DND-41 (cell line): Measurements from ENCODE around the gene SPATA31D4.

ENCODE experiments used
- EZH2 ChIP-seq: IDR thresholded peaks from 3 replicates; pipeline ENCODE4 v1.6.1; 2012; ENCODE audit warnings: borderline replicate concordance, low read depth, mild to moderate bottlenecking, moderate library complexity, low read length, inconsistent platforms; ENCODE audit not compliant: severe bottlenecking
- TF ChIP-seq, protein P1 (sequence below): IDR thresholded peaks from 2 replicates; pipeline ENCODE4 v1.5.1; 2012; ENCODE audit warnings: borderline replicate concordance, low read length, moderate library complexity, mild to moderate bottlenecking; ENCODE audit not compliant: poor library complexity, severe bottlenecking; ENCODE audit errors: extremely low read depth

DNA sequence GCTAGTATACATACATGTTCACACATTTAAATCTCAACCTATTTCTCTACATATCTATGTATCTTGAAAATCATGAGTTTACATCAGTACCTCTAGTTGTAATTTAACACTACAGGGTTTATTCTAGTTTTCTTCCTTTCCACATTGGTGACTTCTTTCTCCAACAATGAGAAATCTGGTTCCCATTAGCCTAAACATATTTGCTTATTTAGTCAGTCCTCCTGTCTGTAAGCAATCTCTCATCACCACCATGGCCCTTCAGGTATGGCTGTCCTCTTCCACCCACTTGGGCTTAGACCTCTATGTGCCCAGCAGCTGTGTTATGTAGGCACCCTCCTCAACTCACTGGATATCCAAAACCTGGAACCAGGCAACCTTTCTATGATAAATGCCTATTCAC is 52.3 kb downstream of the SPATA31D4 start:
- TF ChIP-seq, protein P1, sequence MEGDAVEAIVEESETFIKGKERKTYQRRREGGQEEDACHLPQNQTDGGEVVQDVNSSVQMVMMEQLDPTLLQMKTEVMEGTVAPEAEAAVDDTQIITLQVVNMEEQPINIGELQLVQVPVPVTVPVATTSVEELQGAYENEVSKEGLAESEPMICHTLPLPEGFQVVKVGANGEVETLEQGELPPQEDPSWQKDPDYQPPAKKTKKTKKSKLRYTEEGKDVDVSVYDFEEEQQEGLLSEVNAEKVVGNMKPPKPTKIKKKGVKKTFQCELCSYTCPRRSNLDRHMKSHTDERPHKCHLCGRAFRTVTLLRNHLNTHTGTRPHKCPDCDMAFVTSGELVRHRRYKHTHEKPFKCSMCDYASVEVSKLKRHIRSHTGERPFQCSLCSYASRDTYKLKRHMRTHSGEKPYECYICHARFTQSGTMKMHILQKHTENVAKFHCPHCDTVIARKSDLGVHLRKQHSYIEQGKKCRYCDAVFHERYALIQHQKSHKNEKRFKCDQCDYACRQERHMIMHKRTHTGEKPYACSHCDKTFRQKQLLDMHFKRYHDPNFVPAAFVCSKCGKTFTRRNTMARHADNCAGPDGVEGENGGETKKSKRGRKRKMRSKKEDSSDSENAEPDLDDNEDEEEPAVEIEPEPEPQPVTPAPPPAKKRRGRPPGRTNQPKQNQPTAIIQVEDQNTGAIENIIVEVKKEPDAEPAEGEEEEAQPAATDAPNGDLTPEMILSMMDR: no peak
- TF ChIP-seq EZH2: no peak
